Measurements from ENCODE around the gene DCTPP1. TPM values are rescaled to one million over a fixed set of nuclear protein-coding genes. Genes with fewer than 3 reads are reported as not detected.

The DCTPP1 gene
- polyA plus RNA-seq (2012; rRNA removed), result 78.9 and 79.2 TPM in 2 replicates
- polyA plus RNA-seq (2012; cell fraction: cytosol; rRNA removed), result 60.5 and 75.2 TPM in 2 replicates
- 28.6 and 40.1 TPM in 2 replicates for polyA plus RNA-seq (2012; cell fraction: nucleus; rRNA removed)

GRCh38 chr16:30429678-30430427 lies at the start of gene DCTPP1:
Gene DCTPP1 (minus strand): TSS chr16:30430030. CDS start chr16:30429980, 50 bp downstream.
- Histone ChIP-seq H3K4me1 (ENCODE audit: control insufficient read depth in 1 of 2, insufficient read depth in 2 of 2, low read depth in 1 of 2, low read length in 1 of 2) (peaks cover 6 to 10% of the 10 kb centered on the region in 2 experiments; a peak in 1 of 4 replicates), H3F3A (replicated peaks; ENCODE audit: insufficient read depth) (no peaks in the 10 kb centered on the region), H3K9me2 (no peaks in the 10 kb centered on the region), H3K4me2 (peak within 1 kb of the TSS; percentile 90), H3K79me2 (ENCODE audit: insufficient read depth) (peaks cover 43% of the 10 kb centered on the region), H3K36me3 (replicated peaks in 1 of 2; ENCODE audit: control insufficient read depth in 1 of 2, insufficient read depth in 2 of 2, low read length in 1 of 2) (peaks cover 0 to 15% of the 10 kb centered on the region in 2 experiments), H4K20me1 (ENCODE audit: insufficient read depth) (no peaks in the 10 kb centered on the region), H3K27ac (ENCODE audit: low read depth in 2 of 2, low read length in 1 of 2) (peak within 1 kb of the TSS; percentile 41 to 56; a peak in 3 of 4 replicates), H2AFZ (ENCODE audit: low read depth) (peak within 1 kb of the TSS; percentile 89), H3K4me3 (ENCODE audit: low read depth in 2 of 2, low read length in 1 of 2) (peak within 1 kb of the TSS; percentile 69 to 82), H3K9ac (peak within 1 kb of the TSS; percentile 63), H3K9me3 (no peaks in the 10 kb centered on the region), H3K27me3 (ENCODE audit: insufficient read depth) (no peaks in the 10 kb centered on the region)
- 1% methylated on average over 38 of the region's 49 CpGs for WGBS (ENCODE audit: low lambda C conversion rate)
- POLR2A ChIA-PET, result interaction anchor here (0.6 to 1.7 kb wide), 14 partner anchors 11 to 229 kb away, joined by 3 to 15 read pairs (median 4); partner anchors contain the start of genes ZNF688, ZNF689, ZNF768 and ZNF785
- CTCF ChIA-PET, result interaction anchor here (0.6 to 2.8 kb wide), 41 partner anchors 11 to 267 kb away, joined by 3 to 27 read pairs (median 4); partner anchors contain the start of genes FBRS, SEPHS2, ZNF747 and ZNF768
- DNase-seq, result peak; percentile 94
- TF ChIP-seq RCOR1 (IDR thresholded peaks at IDR 0.05; ENCODE audit: low read length) (no peak; the same call in 1 of the 2 replicates), ZBTB33 (IDR thresholded peaks at IDR 0.05; ENCODE audit: borderline replicate concordance, low read depth) (no peak), ELF1 (IDR thresholded peaks at IDR 0.05) (peak; percentile 72), TCF12 (IDR thresholded peaks at IDR 0.05) (no peak), FOXJ3 (CRISPR knock-in tag; IDR thresholded peaks at IDR 0.05) (no peak), RXRA (IDR thresholded peaks at IDR 0.05; ENCODE audit: borderline replicate concordance, low read depth) (no peak), GABPA (IDR thresholded peaks at IDR 0.05; ENCODE audit: low read depth) (no peak; the same call in 1 of the 2 replicates), TEAD4 (IDR thresholded peaks at IDR 0.05; ENCODE audit: borderline replicate concordance, insufficient read depth) (no peak), GATA2 (CRISPR knock-in tag; IDR thresholded peaks at IDR 0.05) (no peak), POLR2AphosphoS5 (IDR thresholded peaks at IDR 0.05; ENCODE audit: low read depth, low read length) (peak; percentile 52; the same call in 1 of the 2 replicates), SMC3 (IDR thresholded peaks at IDR 0.05; ENCODE audit: low read depth, low read length) (peak; percentile 81), FOSL2 (IDR thresholded peaks at IDR 0.05; ENCODE audit: borderline replicate concordance, low read depth) (no peak), NFIC (IDR thresholded peaks at IDR 0.05; ENCODE audit: borderline replicate concordance) (no peak), MXI1 (IDR thresholded peaks at IDR 0.05; ENCODE audit: low read depth, low read length) (peak; percentile 97), RAD21 (IDR thresholded peaks at IDR 0.05; ENCODE audit: low read length) (peak; percentile 74), FOXM1 (IDR thresholded peaks at IDR 0.05; ENCODE audit: low read depth) (no peak), CTCF (IDR thresholded peaks at IDR 0.05) (peak; percentile 85), MEF2A (IDR thresholded peaks at IDR 0.05; ENCODE audit: borderline replicate concordance, low read depth) (no peak), RFX5 (IDR thresholded peaks at IDR 0.05; ENCODE audit: low read length) (peak; percentile 80), EP300 (IDR thresholded peaks at IDR 0.05; ENCODE audit: borderline replicate concordance in 1 of 2, low read depth in 1 of 2, low read length in 1 of 2) (no peak), YY1 (IDR thresholded peaks at IDR 0.05; ENCODE audit: low read depth) (no peak), CHD2 (IDR thresholded peaks at IDR 0.05; ENCODE audit: low read length, partially characterized antibody) (no peak), NRF1 (IDR thresholded peaks at IDR 0.05; ENCODE audit: low read depth, low read length) (peak; percentile 64)
- TF ChIP-seq, protein P1, sequence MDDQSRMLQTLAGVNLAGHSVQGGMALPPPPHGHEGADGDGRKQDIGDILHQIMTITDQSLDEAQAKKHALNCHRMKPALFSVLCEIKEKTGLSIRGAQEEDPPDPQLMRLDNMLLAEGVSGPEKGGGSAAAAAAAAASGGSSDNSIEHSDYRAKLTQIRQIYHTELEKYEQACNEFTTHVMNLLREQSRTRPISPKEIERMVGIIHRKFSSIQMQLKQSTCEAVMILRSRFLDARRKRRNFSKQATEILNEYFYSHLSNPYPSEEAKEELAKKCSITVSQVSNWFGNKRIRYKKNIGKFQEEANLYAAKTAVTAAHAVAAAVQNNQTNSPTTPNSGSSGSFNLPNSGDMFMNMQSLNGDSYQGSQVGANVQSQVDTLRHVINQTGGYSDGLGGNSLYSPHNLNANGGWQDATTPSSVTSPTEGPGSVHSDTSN (IDR thresholded peaks at IDR 0.05), result no peak
- TF ChIP-seq, protein P2, sequence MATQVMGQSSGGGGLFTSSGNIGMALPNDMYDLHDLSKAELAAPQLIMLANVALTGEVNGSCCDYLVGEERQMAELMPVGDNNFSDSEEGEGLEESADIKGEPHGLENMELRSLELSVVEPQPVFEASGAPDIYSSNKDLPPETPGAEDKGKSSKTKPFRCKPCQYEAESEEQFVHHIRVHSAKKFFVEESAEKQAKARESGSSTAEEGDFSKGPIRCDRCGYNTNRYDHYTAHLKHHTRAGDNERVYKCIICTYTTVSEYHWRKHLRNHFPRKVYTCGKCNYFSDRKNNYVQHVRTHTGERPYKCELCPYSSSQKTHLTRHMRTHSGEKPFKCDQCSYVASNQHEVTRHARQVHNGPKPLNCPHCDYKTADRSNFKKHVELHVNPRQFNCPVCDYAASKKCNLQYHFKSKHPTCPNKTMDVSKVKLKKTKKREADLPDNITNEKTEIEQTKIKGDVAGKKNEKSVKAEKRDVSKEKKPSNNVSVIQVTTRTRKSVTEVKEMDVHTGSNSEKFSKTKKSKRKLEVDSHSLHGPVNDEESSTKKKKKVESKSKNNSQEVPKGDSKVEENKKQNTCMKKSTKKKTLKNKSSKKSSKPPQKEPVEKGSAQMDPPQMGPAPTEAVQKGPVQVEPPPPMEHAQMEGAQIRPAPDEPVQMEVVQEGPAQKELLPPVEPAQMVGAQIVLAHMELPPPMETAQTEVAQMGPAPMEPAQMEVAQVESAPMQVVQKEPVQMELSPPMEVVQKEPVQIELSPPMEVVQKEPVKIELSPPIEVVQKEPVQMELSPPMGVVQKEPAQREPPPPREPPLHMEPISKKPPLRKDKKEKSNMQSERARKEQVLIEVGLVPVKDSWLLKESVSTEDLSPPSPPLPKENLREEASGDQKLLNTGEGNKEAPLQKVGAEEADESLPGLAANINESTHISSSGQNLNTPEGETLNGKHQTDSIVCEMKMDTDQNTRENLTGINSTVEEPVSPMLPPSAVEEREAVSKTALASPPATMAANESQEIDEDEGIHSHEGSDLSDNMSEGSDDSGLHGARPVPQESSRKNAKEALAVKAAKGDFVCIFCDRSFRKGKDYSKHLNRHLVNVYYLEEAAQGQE (IDR thresholded peaks at IDR 0.05; ENCODE audit: low read depth, low read length), result no peak
